HepG2 (cell line): ENCODE results near the gene TEAD1.

Experiments used
- CREB1 ChIP-seq, 2 experiments: fragments of 450-650 bp in 1 of 2; IDR thresholded peaks; 2 replicates each; pipeline ENCODE4 v1.6.1; 2016 to 2017; ENCODE audit warnings: control low read depth in 1 of 2, mild to moderate bottlenecking in 1 of 2, missing compliant biosample characterization in 1 of 2, missing genetic modification characterization in 1 of 2
- CTCF ChIP-seq: sonication (generic); formaldehyde crosslinking; IDR thresholded peaks from 2 replicates; pipeline ENCODE4 v1.5.0; 2020; ENCODE audit warnings: mild to moderate bottlenecking, missing genetic modification reagents, moderate library complexity
- E2F5 ChIP-seq: sonication (generic); formaldehyde crosslinking; conservative IDR thresholded peaks from 2 replicates; pipeline ENCODE4 v1.4.0; 2020; ENCODE audit warnings: missing genetic modification reagents
- EZH2 ChIP-seq: conservative IDR thresholded peaks from 2 replicates; pipeline ENCODE4 v1.6.1; 2012; ENCODE audit warnings: mild to moderate bottlenecking, low read depth, low read length, moderate library complexity
- KLF9 ChIP-seq: IDR thresholded peaks from 2 replicates; pipeline ENCODE4 v1.6.1; 2016; ENCODE audit warnings: low read depth
- PRMT3 ChIP-seq: sonication (generic); formaldehyde crosslinking; IDR thresholded peaks from 2 replicates; pipeline ENCODE4 v1.8.1; 2022; ENCODE audit warnings: low read depth, mild to moderate bottlenecking, moderate library complexity, missing genetic modification reagents, borderline replicate concordance
- ZNF639 ChIP-seq: conservative IDR thresholded peaks from 2 replicates; pipeline ENCODE4 v1.6.1; 2018; ENCODE audit warnings: missing genetic modification reagents

DNA sequence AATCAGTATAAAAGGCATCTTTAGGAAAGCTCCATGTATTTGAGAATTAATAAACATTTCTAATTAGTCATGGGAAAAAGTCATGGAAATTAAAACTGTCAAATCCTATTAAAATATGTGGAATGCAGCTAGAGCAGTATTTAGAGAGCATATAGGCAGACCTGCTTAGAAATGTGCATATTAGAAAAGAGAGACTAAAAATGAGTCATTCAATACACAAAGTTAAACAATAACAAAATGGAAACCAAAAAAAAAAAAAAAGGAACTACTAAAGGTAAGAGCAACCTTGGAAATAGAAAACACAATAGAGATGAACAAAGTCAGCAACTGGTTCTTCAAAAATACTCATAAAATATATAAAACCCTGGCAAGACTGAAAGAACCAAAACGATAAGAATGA lies 275.2 kb downstream of the TEAD1 start:
- TF ChIP-seq CREB1 (IDR thresholded peaks at IDR 0.05) (no peak), CREB1 (CRISPR knock-in tag; IDR thresholded peaks at IDR 0.05) (no peak), KLF9 (CRISPR knock-in tag) (no peak), EZH2 (no peak), E2F5 (CRISPR knock-in tag) (no peak), CTCF (no peak), ZNF639 (CRISPR knock-in tag) (no peak), PRMT3 (no peak)
